Stimulated activated CD8-positive, alpha-beta memory T cell treated with anti-CD3 and anti-CD28 coated beads, Interleukin-15, amount 100 ng/mL, for 4 hours (primary cell): ENCODE measurements around the gene TPRG1L.
"Not testable (repeated sequence)": the region's sequence is repeated elsewhere in the genome, so short reads cannot be mapped to it uniquely, and the experiment has no call there.

Experiments used
- DNase-seq, 2 donors: peaks; one replicate each; pipeline ENCODE4 v3.0.0-alpha.2; 2020; ENCODE audit warnings: low read depth in 2 of 2

Gene TPRG1L

GRCh38 chr1:3609016-3609768 lies 15.6 kb upstream of the TPRG1L start:
- DNase-seq = no peak

- DNase-seq = no peak
These were observed 14.9 kb upstream of the TPRG1L start for GRCh38 chr1:3609769-3610526.

GRCh38 chr1:3610527-3611169 lies 14.2 kb upstream of the TPRG1L start:
- DNase-seq = no peak

GRCh38 chr1:3611170-3612019 lies 13.4 kb upstream of the TPRG1L start, which contains the start of gene MEGF6:
Gene MEGF6 (minus strand): TSS chr1:3611508. CDS start chr1:3611268, 240 bp downstream.
- DNase-seq = peak; percentile 32 to 47

- no peak for DNase-seq
These were observed 12.7 kb upstream of the TPRG1L start for GRCh38 chr1:3612123-3612522.

GRCh38 chr1:3614755-3615742 lies 9.8 kb upstream of the TPRG1L start:
- DNase-seq = no peak

- no peak for DNase-seq
These were observed 8.0 kb upstream of the TPRG1L start for GRCh38 chr1:3616861-3617260.

- no peak for DNase-seq
These were observed 6.9 kb upstream of the TPRG1L start for GRCh38 chr1:3617806-3618345.

- DNase-seq = no peak
These were observed 6.3 kb upstream of the TPRG1L start for GRCh38 chr1:3618531-3618880.

- peak; percentile 39 to 48 for DNase-seq
These were observed 5.7 kb upstream of the TPRG1L start for GRCh38 chr1:3618881-3619671.

GRCh38 chr1:3620708-3621107 lies 4.1 kb upstream of the TPRG1L start:
- DNase-seq = no peak

- not testable (repeated sequence) for DNase-seq
These were observed 3.6 kb upstream of the TPRG1L start for GRCh38 chr1:3621151-3621671.

GRCh38 chr1:3622102-3622501 lies 2.7 kb upstream of the TPRG1L start:
- DNase-seq = not testable (repeated sequence)

- no peak for DNase-seq
These were observed 1.2 kb upstream of the TPRG1L start for GRCh38 chr1:3623441-3624199.

- DNase-seq = no peak
These were observed 514 bp downstream of the TPRG1L start for GRCh38 chr1:3625151-3625907.

GRCh38 chr1:3626025-3626424 lies 1.2 kb downstream of the TPRG1L start:
- DNase-seq = no peak

GRCh38 chr1:3627515-3628253 lies 2.9 kb downstream of the TPRG1L start:
- DNase-seq = no peak
